Brain microvascular endothelial cell (primary cell): ENCODE data around the gene LCN12.

Experiments
- DNase-seq: peaks from one replicate; pipeline ENCODE4 v3.0.0-alpha.2; 2020
- H3K27ac ChIP-seq: fragments of 250-450 bp; sonication (Bioruptor Pico); 2 replicates; pipeline ENCODE4 v1.5.1; 2020; ENCODE audit warnings: mild to moderate bottlenecking, moderate library complexity
- H3K27me3 ChIP-seq: fragments of 250-450 bp; sonication (Bioruptor Pico); replicated peaks from 2 replicates; pipeline ENCODE4 v1.5.1; 2020; ENCODE audit warnings: mild to moderate bottlenecking
- H3K36me3 ChIP-seq: fragments of 250-450 bp; sonication (Bioruptor Pico); replicated peaks from 2 replicates; pipeline ENCODE4 v1.5.1; 2020; ENCODE audit warnings: mild to moderate bottlenecking
- H3K4me3 ChIP-seq: 2 replicates; pipeline ENCODE4 v1.5.1; 2011; ENCODE audit warnings: low read depth, mild to moderate bottlenecking, control low read depth, low read length, moderate library complexity
- in situ Hi-C: cut with HindIII; loops from 2 replicates; pipeline ENCODE4 v1.10.0; 2017; ENCODE audit warnings: low sequenced_read_pairs, low pct_ligation_motif_present
- TF ChIP-seq, protein P1 (sequence below): IDR thresholded peaks from 2 replicates; pipeline ENCODE4 v1.5.1; 2011; ENCODE audit warnings: low read depth, mild to moderate bottlenecking, moderate library complexity, low read length, control low read depth, inconsistent platforms; ENCODE audit errors: missing control alignments

LCN12 gene

DNA sequence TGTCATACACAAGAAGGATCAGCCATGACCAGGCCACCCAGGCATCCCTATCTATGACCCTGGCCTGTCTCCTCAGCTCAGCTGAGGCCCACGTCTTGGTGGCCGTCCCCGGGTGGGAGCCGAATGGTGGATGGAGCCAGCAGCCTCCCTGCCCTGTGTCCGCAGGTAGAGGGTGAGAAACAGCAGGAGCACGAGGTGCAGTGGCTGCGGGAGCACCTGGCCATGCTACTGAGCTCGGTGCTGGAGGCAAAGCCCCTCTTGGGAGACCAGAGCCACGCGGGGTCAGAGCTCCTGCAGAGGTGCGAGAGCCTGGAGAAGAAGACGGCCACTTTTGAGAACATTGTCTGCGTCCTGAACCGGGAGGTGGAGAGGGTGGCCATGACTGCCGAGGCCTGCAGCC, 32.0 kb upstream of the LCN12 start:
- H3K27me3 ChIP-seq, result no peaks in the 10 kb centered on the region
- in situ Hi-C loops, result no loop called here
- DNase-seq, result no peak
- H3K27ac ChIP-seq, result no peak overlapping the region
- TF ChIP-seq, protein P1, sequence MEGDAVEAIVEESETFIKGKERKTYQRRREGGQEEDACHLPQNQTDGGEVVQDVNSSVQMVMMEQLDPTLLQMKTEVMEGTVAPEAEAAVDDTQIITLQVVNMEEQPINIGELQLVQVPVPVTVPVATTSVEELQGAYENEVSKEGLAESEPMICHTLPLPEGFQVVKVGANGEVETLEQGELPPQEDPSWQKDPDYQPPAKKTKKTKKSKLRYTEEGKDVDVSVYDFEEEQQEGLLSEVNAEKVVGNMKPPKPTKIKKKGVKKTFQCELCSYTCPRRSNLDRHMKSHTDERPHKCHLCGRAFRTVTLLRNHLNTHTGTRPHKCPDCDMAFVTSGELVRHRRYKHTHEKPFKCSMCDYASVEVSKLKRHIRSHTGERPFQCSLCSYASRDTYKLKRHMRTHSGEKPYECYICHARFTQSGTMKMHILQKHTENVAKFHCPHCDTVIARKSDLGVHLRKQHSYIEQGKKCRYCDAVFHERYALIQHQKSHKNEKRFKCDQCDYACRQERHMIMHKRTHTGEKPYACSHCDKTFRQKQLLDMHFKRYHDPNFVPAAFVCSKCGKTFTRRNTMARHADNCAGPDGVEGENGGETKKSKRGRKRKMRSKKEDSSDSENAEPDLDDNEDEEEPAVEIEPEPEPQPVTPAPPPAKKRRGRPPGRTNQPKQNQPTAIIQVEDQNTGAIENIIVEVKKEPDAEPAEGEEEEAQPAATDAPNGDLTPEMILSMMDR, result no peak
- no peak overlapping the region for H3K4me3 ChIP-seq
- H3K36me3 ChIP-seq, result peaks cover 50% of the 10 kb centered on the region

DNA sequence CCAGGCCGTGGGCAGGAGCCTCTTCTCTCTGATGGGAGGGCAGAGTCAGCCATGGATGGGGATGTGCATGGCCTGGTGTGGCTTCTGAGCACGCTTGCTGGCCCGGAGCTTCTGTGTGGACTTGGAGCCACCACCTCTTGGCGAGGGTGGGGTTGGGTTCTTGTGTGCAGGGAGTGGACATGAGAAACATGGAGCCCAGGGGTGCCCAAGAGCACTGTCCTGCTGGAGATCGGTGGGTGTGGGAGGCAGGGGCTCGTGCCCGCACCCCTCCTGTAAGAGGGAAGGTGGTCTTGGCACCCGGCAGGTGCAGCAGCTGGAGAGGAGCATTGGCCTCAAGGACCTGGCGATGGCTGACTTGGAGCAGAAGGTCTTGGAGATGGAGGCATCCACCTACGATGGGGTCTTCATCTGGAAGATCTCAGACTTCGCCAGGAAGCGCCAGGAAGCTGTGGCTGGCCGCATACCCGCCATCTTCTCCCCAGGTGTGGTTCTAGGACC, 31.3 kb upstream of the LCN12 start:
- Histone ChIP-seq H3K36me3 (peaks cover 50% of the 10 kb centered on the region), H3K27me3 (no peaks in the 10 kb centered on the region), H3K27ac (no peak overlapping the region), H3K4me3 (no peak overlapping the region)
- TF ChIP-seq, protein P1, result no peak
- in situ Hi-C loops, result no loop called here
- DNase-seq, result no peak

DNA sequence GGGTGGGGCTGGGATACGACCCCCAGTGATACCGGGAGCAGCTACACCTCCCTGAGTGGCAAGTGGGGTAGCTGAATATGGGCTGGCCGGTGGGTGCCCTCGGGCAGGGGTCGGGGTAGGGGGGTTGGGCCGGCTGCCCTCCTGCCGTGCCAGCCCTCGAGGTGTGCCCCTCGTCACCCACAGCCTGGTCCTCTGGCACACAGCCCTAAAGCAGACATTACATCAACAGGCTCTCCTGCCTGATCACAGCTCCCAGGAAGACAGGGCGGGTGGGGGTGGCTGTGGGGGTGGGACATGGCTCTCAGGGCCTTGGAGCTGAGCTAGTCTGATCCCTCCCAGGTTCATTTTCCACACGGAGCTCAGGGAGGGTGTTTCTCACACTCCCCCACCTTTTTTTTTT, 30.8 kb upstream of the LCN12 start:
- no peak for DNase-seq
- H3K36me3 ChIP-seq, result peaks cover 47% of the 10 kb centered on the region
- no peak overlapping the region for H3K4me3 ChIP-seq
- no peaks in the 10 kb centered on the region for H3K27me3 ChIP-seq
- TF ChIP-seq, protein P1, result no peak
- no peak overlapping the region for H3K27ac ChIP-seq
- in situ Hi-C loops, result no loop called here

DNA sequence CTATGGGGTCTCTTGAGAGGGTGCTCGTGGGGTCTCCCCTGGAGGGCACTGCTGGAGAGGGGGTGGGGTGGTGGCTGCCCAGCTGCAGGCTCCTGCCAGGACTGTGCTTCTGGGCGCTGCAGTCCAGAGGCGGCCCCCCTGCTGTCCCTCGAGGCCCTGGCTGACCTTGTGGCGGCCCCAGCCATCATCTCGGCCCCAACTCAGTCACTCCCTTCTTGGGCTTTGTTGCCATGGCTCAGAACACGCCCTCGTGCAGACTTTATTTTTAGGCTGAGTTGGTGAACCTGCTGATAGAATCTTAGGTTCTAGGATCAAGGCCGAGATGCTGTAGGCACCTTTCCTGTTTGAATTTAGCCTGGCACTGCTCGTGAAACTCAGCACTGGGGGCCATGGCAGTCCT, 30.4 kb upstream of the LCN12 start:
- no peak overlapping the region for H3K27ac ChIP-seq
- no peak overlapping the region for H3K4me3 ChIP-seq
- in situ Hi-C loops, result no loop called here
- TF ChIP-seq, protein P1, result no peak
- H3K36me3 ChIP-seq, result peaks cover 44% of the 10 kb centered on the region
- DNase-seq, result no peak
- H3K27me3 ChIP-seq, result no peaks in the 10 kb centered on the region

DNA sequence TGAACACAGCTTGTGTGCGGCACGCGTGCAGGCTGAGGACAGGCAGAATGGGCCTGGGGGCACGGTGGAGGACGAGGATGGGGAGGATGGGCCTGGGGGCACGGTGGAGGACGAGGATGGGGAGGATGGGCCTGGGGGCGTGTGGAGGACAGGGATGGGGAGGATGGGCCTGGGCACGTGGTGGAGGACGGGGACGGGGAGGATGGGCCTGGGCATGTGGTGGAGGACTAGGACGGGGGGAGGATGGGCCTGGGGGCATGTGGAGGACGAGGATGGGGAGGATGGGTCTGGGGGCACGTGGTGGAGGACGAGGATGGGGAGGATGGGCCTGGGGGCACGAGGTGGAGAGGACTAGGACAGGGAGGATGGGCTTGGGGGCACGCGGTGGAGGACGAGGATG, 29.5 kb upstream of the LCN12 start:
- TF ChIP-seq, protein P1, result no peak
- in situ Hi-C loops, result no loop called here
- Histone ChIP-seq H3K36me3 (peaks cover 37% of the 10 kb centered on the region), H3K27me3 (no peaks in the 10 kb centered on the region), H3K4me3 (no peak overlapping the region), H3K27ac (no peak overlapping the region)
- no peak for DNase-seq

DNA sequence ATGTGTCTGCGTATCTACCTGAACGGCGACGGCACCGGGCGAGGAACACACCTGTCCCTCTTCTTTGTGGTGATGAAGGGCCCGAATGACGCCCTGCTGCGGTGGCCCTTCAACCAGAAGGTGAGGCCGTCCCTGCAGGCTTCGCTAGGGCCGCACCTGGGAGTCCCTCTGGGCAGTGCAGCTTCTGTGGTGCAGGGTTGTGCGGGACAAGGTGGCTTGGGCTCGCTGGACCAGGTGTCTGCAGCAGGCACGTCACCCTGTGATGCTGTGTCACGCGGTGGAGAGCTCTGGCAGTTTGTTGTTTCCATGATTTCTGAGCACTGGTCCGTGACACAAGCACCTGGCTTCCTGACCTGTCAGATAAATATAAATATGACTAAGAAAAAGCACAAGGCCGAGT, 28.2 kb upstream of the LCN12 start:
- in situ Hi-C loops, result no loop called here
- TF ChIP-seq, protein P1, result no peak

More for the DNA sequence above, 28.2 kb upstream of the LCN12 start:
- Histone ChIP-seq H3K27ac (no peak overlapping the region), H3K36me3 (peaks cover 30% of the 10 kb centered on the region), H3K27me3 (no peaks in the 10 kb centered on the region), H3K4me3 (no peak overlapping the region)
- no peak for DNase-seq
